Measurements from ENCODE around the gene YARS2. TPM values are rescaled to one million over a fixed set of nuclear protein-coding genes. Genes with fewer than 3 reads are reported as not detected.

YARS2 gene
- 45.9 and 50.0 TPM in 2 replicates for total RNA-seq (2014; rRNA removed; shearing (Covaris generic))

DNA sequence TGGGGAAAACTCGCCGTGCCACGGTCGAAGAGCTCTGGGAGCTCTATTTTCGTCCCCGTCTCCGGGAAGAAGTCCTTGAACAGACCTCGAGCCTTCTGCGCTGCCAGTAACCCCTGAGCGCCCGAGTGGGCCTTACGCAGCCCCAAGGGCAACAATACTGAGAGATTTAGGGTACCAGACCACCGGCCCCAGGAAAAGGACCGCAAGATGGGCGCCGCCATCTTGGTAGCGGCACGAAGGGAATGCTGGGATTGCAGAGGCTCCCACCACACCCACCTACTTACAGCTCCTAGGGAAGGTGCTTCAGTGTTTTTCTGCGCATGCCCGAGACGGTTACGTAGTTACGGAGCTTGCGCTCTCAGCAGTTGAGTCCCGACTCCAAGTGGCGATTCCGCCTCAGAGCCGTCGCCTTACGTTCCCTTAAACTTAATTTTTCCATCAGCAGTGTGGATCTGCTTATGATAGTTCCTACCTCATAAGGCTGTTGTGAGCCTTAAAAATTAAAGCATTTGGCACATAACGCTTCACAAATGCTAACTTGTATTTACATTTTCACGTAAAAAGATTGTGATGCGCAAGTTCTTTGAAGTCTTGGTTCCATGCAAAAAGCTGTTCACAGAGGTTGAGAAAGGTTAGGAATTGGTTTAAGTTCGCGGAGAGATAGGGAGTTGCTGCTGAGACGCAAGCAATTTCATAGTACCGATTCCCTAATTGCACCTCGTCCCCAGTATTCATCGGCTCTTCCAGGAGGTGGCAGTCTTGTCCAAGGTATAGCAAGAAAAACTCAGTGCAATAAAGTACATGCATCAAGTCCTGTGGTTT, at the start of gene YARS2:
Gene YARS2 (minus strand): TSS at position 244 of the 822 bp plus-strand sequence. CDS start 23 bp downstream, at position 221.
- DNase-seq (ENCODE audit: low spot score), result peak; percentile 97

DNA sequence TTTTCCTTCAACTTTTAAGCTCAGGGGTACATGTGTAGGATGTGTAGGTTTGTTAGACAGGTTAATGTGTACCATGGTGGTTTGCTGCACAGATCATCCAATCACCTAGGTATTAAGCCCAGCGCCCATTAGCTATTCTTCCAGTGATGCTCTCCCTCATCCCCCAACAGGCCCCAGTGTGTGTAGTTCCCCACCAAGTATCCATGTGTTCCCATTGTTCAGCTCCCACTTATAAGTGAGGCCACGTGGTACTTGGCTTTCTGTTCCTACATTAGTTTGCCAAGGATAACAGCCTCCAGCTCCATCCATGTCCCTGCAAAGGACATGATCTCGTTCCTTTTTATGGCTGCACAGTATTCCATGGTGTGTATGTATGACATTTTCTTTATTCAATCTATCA, 48.6 kb upstream of the YARS2 start:
- no peak for DNase-seq (ENCODE audit: low spot score)

DNA sequence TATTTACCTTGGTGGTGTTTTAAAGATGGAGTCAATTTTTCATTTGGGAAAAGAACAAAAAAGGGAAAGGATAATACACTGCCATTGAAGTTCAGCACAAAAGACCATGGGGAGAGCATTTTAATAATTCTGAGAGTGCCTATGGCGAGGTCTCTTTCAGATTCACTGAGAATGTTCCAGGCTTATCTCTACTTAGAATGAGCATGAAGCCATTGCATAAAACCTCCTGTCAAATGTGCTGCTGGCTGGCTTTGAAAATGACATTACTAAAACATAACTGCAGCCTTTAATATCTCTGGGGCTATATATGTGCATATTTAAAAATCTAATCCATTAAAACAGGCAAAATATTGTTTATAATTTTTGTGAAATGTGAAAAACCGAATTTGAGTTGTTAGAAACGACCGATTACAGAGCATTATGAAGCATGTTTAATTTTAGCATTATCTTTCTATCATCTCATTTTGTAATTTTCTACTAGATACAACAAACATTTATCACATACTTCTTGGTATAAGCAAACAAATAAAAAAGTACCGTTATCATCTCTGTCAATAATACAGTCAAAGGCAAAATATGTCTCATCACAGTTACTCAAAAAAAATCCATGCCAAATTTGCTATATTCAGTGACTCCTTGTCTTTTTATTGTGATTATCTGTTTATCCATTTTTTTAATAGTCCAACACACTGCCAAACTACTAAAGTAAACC, 45.7 kb upstream of the YARS2 start:
- DNase-seq (ENCODE audit: low spot score), result no peak

DNA sequence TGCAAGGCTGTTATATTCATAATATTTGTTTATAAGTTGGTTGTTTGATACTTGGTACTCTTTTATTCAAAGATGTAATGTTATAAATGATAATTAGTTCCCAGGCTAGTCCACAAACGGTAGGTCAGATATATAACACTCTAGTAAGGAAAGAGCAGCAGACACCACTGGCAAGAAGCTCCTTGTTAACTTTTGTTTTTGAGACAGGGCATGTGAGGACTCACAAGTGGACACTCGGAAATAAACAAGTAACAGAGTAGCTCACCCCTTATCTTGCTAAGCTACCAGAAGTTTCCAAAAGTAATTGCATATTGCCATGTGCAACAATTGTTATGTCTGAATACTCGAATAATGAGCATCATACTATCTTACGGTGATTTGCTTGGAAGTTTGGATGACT, 38.6 kb upstream of the YARS2 start:
- DNase-seq (ENCODE audit: low spot score), result no peak

DNA sequence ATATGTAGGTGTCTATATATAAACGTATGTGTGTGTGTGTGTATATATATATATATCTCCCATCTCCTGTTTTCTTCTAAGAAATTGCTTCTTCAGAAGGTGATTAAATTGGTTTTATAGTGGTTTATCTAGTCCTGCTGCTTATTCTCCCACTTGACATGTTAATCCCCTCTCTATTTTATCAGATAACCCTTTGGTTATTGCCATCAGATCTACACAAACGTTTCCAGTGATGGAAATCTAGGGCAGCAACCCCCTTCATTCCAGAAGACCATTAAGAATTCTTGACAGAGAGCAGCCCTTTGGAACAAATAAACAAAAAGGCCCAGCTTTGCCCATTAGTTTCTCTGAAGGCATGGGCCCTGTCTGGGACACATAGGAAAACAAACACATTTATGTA, 34.2 kb upstream of the YARS2 start:
- DNase-seq (ENCODE audit: low spot score), result no peak

DNA sequence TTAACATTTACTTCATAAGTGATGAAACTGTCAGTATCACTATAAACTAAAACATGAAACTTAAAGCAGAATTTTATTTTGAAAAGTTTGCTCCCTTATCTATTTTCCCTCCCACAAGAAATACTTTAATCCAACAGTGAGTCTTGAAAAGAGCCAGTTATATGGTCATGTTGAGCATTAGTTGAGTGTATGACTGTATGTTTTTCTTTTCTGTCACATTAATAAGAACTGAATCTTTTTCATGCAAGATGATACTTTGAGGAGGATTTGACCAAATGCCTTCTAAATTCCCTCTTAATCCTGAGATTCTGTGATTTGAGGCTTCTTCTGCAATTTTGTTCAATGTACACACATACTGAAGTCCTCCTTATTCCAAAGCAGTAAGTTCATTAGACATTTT, 33.7 kb upstream of the YARS2 start:
- no peak for DNase-seq (ENCODE audit: low spot score)

DNA sequence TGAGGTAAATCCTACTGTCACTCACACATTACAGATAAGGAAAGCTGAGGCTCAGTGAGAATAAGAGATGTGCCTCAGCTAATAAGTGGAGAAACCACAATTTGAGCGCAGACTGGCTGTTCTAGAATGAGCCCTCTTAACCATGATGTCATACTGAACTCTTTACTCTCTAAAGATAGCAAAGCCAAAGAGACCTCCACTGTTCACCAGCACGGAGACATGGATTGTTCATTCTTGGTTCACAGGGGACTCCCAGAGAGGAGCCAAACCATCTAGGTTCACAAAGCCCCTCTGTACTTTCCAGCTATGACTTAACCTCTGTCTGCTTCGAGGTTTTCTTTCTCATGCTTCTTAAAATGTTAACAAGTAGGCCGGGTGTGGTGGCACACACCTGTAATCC, 32.7 kb upstream of the YARS2 start:
- no peak for DNase-seq (ENCODE audit: low spot score)

DNA sequence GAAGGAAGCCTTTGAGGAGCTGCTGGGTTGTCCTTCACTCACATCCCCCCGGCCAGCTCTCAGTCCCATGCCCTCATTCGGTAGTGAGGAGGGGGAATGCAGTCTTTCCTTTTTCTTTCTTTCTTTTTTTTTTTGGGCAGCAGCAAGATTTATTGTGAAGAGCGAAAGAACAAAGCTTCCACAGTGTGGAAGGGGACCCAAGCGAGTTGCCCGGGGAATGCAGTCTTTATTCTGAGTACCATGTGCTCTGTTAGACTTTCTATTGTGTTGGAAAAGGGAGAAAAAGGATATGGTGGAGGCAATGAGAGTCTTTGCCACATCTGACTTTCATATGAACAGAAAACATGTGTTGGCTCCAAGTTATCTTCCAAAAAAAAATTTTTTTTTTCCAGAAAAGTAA, 29.9 kb upstream of the YARS2 start:
- DNase-seq (ENCODE audit: low spot score), result no peak

DNA sequence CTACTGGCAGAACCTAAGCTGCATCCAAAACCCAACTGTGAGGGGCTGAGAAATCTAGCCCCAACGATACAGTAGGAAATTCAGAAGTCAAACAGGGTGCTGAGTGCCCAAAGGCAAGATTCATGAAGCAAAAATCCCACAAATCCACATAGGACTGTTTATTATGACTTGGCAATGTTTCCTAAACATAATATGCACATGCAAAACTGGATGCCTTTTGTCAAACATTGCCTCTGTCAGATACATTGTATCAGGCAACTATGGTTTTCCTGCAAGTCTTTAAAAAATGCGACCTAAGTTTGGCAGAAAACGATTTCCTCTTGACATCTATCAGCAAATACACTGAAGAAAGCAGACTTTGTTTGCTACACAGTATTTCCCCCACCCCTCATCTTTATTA, 27.3 kb upstream of the YARS2 start:
- no peak for DNase-seq (ENCODE audit: low spot score)

DNA sequence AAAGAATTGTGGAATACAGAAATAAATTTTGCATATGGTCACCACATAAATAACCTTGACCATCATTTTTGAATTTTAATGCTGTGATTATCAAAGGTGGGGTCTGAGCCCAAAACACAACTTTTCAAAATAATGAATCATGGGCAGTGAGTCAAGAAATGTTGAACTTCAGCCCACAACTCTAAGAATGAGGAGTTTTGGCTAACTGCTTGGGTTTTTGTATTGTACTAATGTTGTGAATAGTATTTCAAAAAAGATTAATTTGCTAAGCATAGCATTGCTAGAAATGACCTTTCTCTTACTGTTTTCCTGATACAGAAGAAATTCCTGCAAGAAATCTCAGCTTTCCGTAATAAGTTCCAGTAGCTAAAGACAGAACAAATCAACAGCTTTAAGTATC, 24.4 kb upstream of the YARS2 start:
- DNase-seq (ENCODE audit: low spot score), result no peak

DNA sequence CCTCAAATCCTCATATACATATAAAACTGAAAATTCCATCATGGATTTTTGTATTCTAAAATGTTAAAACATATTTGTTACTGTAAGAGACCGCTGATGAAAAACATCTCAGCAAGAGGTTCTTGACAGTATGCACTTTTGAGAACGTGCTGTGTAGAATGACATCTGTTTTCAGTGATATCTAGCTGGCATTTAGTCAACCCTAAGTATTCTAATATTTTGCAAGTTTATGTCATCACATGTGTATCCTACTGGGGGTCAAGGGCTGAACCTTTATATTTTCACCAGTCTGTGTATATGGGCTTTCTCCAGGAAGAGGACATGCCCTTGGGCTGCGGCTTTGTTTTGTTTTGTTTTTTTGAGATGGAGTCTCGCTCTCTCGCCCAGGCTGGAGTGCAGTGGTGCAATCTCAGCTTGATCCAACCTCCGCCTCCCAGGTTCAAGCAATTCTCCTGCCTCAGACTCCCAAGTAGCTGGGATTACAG, 22.0 kb upstream of the YARS2 start:
- no peak for DNase-seq (ENCODE audit: low spot score)

DNA sequence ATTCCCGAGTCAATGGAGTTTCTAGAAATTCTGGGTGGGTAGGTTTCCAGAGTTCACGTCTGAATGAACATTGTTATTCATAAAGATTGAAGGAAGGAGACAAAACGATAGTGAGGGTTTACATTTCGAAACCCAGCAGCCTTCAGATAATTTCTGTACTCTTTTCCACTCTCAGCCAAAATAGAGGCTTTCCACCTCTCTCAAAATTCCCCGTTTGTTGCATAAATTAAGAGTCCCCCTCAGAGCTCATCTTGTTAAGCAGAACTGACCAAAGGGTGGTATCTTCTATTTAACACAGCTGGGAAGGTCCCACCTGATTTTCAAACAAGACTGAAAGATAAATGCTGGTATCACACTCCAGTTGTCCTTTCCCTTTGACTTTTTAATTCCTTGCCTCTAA, 21.5 kb upstream of the YARS2 start:
- DNase-seq (ENCODE audit: low spot score), result no peak

DNA sequence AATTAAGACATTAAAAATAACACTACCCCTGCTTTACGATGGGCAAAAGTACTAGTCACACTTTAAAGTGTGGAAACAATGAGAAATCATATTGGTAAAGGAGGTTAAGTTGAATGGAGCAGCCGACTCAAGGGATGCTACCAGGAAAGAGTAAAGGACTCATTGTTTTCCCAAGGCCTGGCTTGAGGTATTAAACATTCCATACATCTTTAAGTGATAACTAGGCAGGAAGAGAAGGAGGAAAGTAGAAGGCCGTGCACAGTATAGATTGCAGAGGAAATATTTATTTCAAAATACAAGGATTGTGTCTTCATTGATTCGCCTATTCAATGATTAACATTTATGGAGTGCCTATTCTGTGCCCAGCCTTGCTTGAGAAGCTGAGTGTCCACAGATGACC, 20.6 kb upstream of the YARS2 start:
- no peak for DNase-seq (ENCODE audit: low spot score)

DNA sequence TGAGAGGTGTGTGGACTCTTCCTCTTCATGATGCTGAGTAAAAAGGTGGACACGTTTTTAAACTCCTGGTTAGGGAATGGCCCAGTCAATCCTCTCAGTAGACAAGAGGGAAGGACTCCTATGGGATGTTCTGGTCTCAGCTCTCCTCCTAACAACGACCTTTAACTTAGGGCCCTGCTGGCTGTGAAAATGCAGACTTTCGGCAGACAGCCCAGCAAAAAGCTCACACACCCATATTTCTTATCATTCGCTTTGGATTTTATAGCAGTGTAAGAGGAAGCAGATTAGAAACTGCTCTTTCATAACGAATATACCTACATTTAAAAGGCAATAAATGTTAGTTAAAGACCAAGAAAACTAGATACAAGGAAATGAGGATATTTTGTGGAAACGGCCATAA, 18.0 kb upstream of the YARS2 start:
- DNase-seq (ENCODE audit: low spot score), result no peak

DNA sequence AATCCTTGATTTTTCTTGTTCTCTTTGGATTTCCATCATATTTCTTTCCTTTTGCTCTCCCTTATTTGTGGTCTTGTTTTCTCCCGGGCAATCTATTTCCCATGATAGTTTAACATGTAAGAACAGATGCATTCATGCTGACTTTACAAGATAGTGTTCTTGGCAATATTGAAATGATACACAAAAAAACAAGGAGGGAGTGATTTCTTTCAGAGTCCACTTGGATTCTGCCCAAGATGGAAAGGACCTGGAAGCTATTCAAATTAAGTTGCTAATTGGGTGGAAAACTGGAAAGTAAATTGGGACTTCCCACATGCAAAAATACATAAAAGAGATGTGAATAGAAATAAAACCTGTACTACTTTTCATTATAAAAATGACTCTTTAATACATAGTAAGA, 14.4 kb upstream of the YARS2 start:
- no peak for DNase-seq (ENCODE audit: low spot score)

DNA sequence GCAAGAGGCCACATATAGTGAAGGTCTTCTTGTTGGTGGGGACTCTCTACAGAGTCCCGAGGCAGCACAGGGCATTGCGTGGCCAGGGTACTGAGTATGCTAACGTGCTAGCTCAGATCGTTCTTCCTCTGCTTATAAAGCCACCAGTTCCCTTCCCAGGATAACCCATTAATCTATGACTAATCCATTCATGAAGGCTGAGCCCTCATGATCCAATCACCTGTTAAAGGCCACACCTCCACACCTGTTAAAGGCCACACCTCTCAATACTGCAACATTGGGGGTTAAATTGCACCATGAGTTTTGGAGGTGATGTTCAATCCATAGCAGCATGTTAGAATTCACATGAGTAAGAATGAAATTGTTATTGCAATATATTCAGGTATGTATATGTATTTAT, 12.8 kb upstream of the YARS2 start:
- peak; percentile 12 for DNase-seq (ENCODE audit: low spot score)

DNA sequence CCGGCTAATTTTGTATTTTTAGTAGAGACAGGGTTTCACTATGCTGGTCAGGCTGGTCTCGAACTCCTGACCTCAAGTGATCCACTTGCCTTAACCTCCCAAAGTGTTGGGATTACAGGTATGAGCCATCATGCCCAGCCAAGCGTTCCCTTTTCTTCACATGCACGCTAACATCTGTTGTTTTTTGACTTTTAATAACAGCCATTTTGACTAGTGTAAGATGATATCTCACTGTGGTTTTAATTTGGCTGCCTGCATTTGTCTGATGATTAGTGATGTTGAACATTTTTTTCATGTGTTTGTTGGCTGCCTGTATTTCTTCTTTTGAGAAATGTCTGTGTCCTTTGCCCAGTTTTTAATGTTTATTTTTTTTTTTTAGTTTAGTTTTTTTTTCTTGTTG, 10.2 kb upstream of the YARS2 start:
- no peak for DNase-seq (ENCODE audit: low spot score)

DNA sequence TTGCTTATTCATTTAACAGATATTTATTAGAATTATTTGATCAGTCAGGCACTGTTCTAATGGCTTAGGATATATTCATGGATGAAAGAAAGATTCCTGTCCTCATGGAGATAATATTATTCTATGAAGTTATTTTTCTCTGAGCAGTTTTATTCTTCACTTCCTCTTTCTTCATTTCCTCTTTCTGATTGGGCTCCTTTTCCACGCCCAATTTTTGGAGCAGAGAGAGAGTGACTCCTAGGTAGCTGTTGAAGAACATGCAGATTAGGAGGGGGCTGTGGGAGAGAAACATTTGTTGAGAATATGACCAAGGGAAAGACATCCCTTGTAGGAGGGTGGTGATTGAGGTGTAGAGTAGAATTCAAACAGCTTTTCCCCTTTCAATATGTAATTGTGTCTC, 6.0 kb upstream of the YARS2 start:
- DNase-seq (ENCODE audit: low spot score), result no peak

DNA sequence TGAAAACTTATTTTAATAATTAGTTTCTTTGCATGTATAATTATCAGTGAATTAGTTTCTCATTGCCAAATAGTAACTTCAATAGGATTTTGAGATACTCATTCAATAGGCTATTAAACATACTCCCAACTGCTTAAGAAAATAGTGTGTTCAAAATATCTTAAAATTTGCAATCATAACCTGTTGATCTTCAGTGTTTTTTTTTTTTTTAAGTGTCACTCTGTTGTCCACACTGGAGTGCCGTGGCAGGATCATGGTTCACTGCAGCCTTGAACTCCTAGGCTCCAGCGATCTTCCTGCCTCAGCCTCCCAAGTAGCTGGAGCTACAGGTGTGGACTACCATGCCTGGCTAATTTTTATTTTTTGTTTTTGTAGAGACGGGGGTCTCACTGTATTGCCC, 1.5 kb upstream of the YARS2 start:
- no peak for DNase-seq (ENCODE audit: low spot score)

DNA sequence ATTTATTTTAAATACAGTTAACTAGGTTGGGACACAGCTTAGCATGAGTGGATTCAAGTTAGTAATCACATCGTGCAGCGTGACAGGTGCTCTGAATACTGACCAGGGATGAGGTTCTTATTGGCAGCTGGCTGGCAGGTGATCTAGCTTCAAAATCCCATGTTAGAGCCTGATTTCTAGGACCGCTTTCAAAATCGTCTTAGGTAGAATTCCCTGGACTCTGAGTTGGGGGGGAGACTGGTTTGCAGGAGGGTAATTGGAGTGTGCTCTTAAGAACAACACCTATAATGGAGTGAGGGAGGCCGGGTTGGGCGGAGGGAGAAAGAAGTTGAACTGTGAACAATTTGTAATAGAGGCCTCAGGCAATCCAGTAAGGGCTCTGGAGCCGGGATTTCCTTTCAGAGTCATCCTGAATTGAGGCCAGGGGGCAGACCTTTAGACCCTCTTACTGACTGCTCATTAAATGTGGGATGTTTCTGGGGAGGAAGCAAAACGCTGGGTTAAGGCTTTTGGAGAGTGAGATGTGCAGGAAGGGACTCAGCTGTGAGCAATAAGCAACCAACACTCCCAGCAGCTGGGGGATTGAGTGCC, 874 bp upstream of the YARS2 start:
- no peak for DNase-seq (ENCODE audit: low spot score)

DNA sequence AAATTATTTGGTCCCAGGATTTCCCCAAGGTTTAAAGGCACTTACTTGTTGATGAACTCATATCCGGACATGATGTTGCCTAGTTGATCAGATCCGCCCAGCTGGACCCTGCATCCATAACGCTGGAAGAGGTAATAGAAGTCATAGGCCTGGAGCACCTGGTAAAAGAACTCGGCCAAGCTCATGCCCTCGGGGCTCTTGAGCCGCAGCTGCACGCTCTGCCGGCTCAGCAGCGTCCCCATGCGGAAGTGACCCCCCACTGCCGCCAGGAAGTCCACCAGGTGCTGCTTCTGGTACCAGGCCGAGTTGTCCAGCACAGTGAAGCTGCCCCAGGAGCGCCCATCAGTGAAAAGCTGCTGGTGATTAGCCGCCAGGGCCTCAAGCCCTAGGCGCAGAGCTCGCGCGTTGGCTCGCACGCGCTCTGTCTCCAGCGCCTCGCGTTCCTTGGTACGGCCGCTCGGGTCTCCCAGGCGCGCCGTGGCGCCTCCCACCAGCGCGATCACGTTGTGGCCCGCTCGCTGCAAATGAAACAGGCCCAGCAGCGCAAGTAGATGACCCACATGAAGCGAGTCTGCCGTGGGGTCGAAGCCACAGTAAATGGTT, 545 bp downstream of the YARS2 start:
- peak; percentile 91 for DNase-seq (ENCODE audit: low spot score)

DNA sequence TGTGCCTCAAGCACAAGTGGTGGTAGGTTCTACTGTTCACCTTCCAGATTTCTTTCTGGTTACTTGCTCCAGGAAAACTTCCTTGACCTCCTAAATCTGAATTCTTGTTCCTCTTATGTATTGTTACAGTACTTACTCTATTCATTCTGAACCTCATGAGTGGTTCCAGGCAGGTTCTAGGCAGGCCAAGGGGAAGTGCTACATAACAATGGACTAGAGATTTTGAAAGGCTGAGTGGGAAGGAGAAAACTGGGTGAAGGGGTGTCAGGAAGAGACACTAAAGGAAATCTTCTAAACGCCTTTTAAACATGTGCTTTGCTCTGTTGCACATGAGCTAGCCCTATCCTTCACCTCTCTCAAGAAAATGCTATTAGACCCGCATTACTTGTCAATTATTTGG, 1.6 kb downstream of the YARS2 start:
- peak; percentile 37 for DNase-seq (ENCODE audit: low spot score)

Measured in HT-29 (cell line).